ENCODE measurements around the gene SOX6.

DNA sequence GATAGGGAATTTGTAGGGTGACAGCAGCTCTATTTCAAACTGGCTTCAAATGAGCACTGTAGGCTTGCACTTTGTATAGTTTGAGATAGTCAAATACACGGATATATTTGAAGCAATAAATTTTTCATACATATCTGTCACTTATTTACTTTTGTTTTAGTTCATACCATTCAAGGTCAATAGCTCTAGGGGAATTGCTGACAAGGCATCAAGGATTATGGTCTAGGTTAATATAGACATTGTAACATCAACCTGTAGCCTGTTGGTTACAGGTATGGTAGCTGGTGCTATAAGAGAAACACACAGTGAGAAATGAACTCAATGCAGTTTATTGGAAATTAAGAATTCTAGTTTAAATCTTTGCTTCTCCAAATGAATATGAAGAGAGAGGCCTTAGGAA, 267.6 kb downstream of the SOX6 start:
- TF ChIP-seq, protein P1, sequence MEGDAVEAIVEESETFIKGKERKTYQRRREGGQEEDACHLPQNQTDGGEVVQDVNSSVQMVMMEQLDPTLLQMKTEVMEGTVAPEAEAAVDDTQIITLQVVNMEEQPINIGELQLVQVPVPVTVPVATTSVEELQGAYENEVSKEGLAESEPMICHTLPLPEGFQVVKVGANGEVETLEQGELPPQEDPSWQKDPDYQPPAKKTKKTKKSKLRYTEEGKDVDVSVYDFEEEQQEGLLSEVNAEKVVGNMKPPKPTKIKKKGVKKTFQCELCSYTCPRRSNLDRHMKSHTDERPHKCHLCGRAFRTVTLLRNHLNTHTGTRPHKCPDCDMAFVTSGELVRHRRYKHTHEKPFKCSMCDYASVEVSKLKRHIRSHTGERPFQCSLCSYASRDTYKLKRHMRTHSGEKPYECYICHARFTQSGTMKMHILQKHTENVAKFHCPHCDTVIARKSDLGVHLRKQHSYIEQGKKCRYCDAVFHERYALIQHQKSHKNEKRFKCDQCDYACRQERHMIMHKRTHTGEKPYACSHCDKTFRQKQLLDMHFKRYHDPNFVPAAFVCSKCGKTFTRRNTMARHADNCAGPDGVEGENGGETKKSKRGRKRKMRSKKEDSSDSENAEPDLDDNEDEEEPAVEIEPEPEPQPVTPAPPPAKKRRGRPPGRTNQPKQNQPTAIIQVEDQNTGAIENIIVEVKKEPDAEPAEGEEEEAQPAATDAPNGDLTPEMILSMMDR (IDR thresholded peaks at IDR 0.05; ENCODE audit: poor library complexity, severe bottlenecking), result no peak
- TF ChIP-seq SMC3 (conservative IDR thresholded peaks at IDR 0.05; ENCODE audit: poor library complexity) (no peak), POLR2AphosphoS5 (IDR thresholded peaks at IDR 0.05) (no peak), EZH2 (IDR thresholded peaks at IDR 0.05; ENCODE audit: borderline replicate concordance, insufficient read depth, low read length, poor library complexity, severe bottlenecking) (no peak), TAF1 (IDR thresholded peaks at IDR 0.05; ENCODE audit: low read depth) (no peak), EP300 (conservative IDR thresholded peaks at IDR 0.05; ENCODE audit: poor library complexity, severe bottlenecking) (no peak), REST (IDR thresholded peaks at IDR 0.05; ENCODE audit: borderline replicate concordance) (no peak)
